K562 (cell line): Measurements from ENCODE around the gene SMIM30. TPM values are rescaled to one million over a fixed set of nuclear protein-coding genes. Genes with fewer than 3 reads are reported as not detected.

Source experiments
- CTBP1 ChIP-seq: fragments of 450-650 bp; IDR thresholded peaks from 2 replicates; pipeline ENCODE4 v1.6.1; 2016; ENCODE audit warnings: borderline replicate concordance
- TAF1 ChIP-seq: IDR thresholded peaks from 2 replicates; pipeline ENCODE4 v1.6.1; 2011; ENCODE audit warnings: mild to moderate bottlenecking, low read length, moderate library complexity; ENCODE audit not compliant: insufficient read depth, control insufficient read depth, severe bottlenecking; ENCODE audit errors: extremely low read depth
- TEAD4 ChIP-seq, 2 experiments: sonication (generic) in 1 of 2; formaldehyde crosslinking in 1 of 2; IDR thresholded peaks; 2 replicates each; pipeline versions ENCODE4 v1.6.1 to v1.8.0; 2012 to 2022; ENCODE audit warnings: borderline replicate concordance in 1 of 2, inconsistent platforms in 1 of 2, low read length in 1 of 2, mild to moderate bottlenecking in 1 of 2, missing genetic modification reagents in 1 of 2
- polyA plus RNA-seq, 8 experiments: library from polyadenylated mRNA; depleted of rRNA in 4 of 8; stranded (reverse) in 5 of 8; unstranded in 3 of 8; fragments of >200 nt; fragmentation: Nextera tagmentation in 2 of 8; fragmentation: Illumina TruSeq in 1 of 8; extraction: Ambion mirVana in 2 of 8; extraction: Trizol in 1 of 8; gene quantifications; 2 replicates each; pipeline versions ENCODE4 v1.2.1 to v1.2.3, GENCODE V29; 2011 to 2014; ENCODE audit warnings: inconsistent platforms in 1 of 8, missing spikeins in 1 of 8
- total RNA-seq, 7 experiments: library from RNA; depleted of rRNA in 6 of 7; stranded (reverse); fragments of >200 nt in 6 of 7; fragmentation: Illumina TruSeq in 2 of 7; extraction: Trizol in 2 of 7; gene quantifications; 2 replicates each; pipeline versions ENCODE4 v1.2.1 to v1.2.3, GENCODE V29; 2011 to 2021; ENCODE audit warnings: low replicate concordance in 1 of 7
- TF ChIP-seq, protein P1 (sequence below): fragments of 450-650 bp; IDR thresholded peaks from 2 replicates; pipeline ENCODE4 v1.6.1; 2016; ENCODE audit warnings: mild to moderate bottlenecking, moderate library complexity
- TF ChIP-seq, protein P2 (sequence below): fragments of 250-450 bp; sonication (Bioruptor Pico); IDR thresholded peaks from 2 replicates; pipeline ENCODE4 v1.5.0; 2020; ENCODE audit warnings: mild to moderate bottlenecking, borderline replicate concordance
- TF ChIP-seq, protein P3 (sequence below): fragments of 450-650 bp; conservative IDR thresholded peaks from 2 replicates; pipeline ENCODE4 v1.6.1; 2016; ENCODE audit warnings: missing genetic modification characterization, low read depth, mild to moderate bottlenecking, control low read depth, missing compliant biosample characterization
- TF ChIP-seq, protein P4 (sequence below), 2 experiments: IDR thresholded peaks; 2 replicates each; pipeline ENCODE4 v1.6.1; 2011; ENCODE audit warnings: borderline replicate concordance in 1 of 2, control low read depth in 1 of 2, low read depth in 1 of 2, low read length in 1 of 2, mild to moderate bottlenecking in 1 of 2, mixed read lengths in 1 of 2, moderate library complexity in 1 of 2; ENCODE audit not compliant: insufficient read depth in 1 of 2, insufficient read length in 1 of 2, poor library complexity in 1 of 2, severe bottlenecking in 1 of 2; ENCODE audit errors: extremely low read depth in 1 of 2

The SMIM30 gene
- total and polyA plus RNA-seq, 9 of the 15 experiments (the other 6 are each of a cell fraction or from before 2014, with no cell fraction given), result 161 to 891 (median 316) TPM

DNA sequence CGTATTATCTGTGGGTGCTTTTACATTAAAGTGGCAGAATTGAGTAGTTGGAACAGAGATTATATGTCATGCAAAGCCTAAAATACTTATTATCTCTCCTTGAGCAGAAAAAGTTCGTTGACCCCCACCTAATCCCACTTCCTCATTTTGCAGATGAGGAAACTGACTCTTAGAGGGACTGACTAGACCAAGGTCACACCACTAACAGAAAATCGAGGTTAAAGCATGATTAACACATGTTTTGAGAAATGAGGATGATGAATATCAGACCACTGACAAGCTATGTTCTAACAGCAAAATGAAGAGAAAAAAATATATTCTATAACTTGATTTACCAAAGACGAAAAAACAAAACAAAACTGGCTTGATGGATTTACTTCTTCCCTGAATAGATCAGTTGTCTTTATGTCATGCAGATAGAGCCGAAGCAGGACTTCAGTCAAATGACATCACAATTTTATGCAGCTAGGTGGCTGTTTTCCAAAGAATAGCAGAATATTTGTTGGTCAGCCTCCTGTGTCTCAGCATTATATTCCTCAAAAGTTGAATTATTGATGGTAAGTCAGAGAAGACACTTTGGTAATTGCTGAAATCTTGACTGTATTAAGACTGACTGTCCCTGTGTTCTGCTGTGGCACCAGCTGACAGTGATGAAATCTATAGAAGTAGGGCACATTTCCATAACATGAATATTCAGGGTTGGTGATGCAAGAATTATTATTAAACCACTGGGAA lies 24.2 kb upstream of the SMIM30 start (continued):
- TF ChIP-seq, protein P1, sequence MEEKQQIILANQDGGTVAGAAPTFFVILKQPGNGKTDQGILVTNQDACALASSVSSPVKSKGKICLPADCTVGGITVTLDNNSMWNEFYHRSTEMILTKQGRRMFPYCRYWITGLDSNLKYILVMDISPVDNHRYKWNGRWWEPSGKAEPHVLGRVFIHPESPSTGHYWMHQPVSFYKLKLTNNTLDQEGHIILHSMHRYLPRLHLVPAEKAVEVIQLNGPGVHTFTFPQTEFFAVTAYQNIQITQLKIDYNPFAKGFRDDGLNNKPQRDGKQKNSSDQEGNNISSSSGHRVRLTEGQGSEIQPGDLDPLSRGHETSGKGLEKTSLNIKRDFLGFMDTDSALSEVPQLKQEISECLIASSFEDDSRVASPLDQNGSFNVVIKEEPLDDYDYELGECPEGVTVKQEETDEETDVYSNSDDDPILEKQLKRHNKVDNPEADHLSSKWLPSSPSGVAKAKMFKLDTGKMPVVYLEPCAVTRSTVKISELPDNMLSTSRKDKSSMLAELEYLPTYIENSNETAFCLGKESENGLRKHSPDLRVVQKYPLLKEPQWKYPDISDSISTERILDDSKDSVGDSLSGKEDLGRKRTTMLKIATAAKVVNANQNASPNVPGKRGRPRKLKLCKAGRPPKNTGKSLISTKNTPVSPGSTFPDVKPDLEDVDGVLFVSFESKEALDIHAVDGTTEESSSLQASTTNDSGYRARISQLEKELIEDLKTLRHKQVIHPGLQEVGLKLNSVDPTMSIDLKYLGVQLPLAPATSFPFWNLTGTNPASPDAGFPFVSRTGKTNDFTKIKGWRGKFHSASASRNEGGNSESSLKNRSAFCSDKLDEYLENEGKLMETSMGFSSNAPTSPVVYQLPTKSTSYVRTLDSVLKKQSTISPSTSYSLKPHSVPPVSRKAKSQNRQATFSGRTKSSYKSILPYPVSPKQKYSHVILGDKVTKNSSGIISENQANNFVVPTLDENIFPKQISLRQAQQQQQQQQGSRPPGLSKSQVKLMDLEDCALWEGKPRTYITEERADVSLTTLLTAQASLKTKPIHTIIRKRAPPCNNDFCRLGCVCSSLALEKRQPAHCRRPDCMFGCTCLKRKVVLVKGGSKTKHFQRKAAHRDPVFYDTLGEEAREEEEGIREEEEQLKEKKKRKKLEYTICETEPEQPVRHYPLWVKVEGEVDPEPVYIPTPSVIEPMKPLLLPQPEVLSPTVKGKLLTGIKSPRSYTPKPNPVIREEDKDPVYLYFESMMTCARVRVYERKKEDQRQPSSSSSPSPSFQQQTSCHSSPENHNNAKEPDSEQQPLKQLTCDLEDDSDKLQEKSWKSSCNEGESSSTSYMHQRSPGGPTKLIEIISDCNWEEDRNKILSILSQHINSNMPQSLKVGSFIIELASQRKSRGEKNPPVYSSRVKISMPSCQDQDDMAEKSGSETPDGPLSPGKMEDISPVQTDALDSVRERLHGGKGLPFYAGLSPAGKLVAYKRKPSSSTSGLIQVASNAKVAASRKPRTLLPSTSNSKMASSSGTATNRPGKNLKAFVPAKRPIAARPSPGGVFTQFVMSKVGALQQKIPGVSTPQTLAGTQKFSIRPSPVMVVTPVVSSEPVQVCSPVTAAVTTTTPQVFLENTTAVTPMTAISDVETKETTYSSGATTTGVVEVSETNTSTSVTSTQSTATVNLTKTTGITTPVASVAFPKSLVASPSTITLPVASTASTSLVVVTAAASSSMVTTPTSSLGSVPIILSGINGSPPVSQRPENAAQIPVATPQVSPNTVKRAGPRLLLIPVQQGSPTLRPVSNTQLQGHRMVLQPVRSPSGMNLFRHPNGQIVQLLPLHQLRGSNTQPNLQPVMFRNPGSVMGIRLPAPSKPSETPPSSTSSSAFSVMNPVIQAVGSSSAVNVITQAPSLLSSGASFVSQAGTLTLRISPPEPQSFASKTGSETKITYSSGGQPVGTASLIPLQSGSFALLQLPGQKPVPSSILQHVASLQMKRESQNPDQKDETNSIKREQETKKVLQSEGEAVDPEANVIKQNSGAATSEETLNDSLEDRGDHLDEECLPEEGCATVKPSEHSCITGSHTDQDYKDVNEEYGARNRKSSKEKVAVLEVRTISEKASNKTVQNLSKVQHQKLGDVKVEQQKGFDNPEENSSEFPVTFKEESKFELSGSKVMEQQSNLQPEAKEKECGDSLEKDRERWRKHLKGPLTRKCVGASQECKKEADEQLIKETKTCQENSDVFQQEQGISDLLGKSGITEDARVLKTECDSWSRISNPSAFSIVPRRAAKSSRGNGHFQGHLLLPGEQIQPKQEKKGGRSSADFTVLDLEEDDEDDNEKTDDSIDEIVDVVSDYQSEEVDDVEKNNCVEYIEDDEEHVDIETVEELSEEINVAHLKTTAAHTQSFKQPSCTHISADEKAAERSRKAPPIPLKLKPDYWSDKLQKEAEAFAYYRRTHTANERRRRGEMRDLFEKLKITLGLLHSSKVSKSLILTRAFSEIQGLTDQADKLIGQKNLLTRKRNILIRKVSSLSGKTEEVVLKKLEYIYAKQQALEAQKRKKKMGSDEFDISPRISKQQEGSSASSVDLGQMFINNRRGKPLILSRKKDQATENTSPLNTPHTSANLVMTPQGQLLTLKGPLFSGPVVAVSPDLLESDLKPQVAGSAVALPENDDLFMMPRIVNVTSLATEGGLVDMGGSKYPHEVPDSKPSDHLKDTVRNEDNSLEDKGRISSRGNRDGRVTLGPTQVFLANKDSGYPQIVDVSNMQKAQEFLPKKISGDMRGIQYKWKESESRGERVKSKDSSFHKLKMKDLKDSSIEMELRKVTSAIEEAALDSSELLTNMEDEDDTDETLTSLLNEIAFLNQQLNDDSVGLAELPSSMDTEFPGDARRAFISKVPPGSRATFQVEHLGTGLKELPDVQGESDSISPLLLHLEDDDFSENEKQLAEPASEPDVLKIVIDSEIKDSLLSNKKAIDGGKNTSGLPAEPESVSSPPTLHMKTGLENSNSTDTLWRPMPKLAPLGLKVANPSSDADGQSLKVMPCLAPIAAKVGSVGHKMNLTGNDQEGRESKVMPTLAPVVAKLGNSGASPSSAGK, result peak; percentile 85
- TF ChIP-seq, protein P2, sequence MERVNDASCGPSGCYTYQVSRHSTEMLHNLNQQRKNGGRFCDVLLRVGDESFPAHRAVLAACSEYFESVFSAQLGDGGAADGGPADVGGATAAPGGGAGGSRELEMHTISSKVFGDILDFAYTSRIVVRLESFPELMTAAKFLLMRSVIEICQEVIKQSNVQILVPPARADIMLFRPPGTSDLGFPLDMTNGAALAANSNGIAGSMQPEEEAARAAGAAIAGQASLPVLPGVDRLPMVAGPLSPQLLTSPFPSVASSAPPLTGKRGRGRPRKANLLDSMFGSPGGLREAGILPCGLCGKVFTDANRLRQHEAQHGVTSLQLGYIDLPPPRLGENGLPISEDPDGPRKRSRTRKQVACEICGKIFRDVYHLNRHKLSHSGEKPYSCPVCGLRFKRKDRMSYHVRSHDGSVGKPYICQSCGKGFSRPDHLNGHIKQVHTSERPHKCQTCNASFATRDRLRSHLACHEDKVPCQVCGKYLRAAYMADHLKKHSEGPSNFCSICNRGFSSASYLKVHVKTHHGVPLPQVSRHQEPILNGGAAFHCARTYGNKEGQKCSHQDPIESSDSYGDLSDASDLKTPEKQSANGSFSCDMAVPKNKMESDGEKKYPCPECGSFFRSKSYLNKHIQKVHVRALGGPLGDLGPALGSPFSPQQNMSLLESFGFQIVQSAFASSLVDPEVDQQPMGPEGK (CRISPR knock-in tag), result 0 out of 2 replicates have a peak, but pooled peaks have one; percentile 71
- TF ChIP-seq TAF1 (no peak), TEAD4 (IDR thresholded peaks at IDR 0.05; ENCODE audit: low read length) (peak; percentile 96), TEAD4 (CRISPR knock-in tag; IDR thresholded peaks at IDR 0.05; ENCODE audit: borderline replicate concordance) (no peak), CTBP1 (peak; percentile 52; the same call in 1 of the 2 replicates)
- TF ChIP-seq, protein P3, sequence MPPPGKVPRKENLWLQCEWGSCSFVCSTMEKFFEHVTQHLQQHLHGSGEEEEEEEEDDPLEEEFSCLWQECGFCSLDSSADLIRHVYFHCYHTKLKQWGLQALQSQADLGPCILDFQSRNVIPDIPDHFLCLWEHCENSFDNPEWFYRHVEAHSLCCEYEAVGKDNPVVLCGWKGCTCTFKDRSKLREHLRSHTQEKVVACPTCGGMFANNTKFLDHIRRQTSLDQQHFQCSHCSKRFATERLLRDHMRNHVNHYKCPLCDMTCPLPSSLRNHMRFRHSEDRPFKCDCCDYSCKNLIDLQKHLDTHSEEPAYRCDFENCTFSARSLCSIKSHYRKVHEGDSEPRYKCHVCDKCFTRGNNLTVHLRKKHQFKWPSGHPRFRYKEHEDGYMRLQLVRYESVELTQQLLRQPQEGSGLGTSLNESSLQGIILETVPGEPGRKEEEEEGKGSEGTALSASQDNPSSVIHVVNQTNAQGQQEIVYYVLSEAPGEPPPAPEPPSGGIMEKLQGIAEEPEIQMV, result no peak
- TF ChIP-seq, protein P4, sequence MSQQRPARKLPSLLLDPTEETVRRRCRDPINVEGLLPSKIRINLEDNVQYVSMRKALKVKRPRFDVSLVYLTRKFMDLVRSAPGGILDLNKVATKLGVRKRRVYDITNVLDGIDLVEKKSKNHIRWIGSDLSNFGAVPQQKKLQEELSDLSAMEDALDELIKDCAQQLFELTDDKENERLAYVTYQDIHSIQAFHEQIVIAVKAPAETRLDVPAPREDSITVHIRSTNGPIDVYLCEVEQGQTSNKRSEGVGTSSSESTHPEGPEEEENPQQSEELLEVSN (IDR thresholded peaks at IDR 0.05; ENCODE audit: borderline replicate concordance in 1 of 2, extremely low read depth in 1 of 2, insufficient read depth in 1 of 2, insufficient read length in 1 of 2, low read depth in 1 of 2, low read length in 1 of 2, poor library complexity in 1 of 2, severe bottlenecking in 1 of 2), result peak; percentile 14 to 25
